ENCODE results near the gene TNFRSF9.
"Not testable (repeated sequence)": the region's sequence is repeated elsewhere in the genome, so short reads cannot be mapped to it uniquely, and the experiment has no call there.

Gene TNFRSF9

DNA sequence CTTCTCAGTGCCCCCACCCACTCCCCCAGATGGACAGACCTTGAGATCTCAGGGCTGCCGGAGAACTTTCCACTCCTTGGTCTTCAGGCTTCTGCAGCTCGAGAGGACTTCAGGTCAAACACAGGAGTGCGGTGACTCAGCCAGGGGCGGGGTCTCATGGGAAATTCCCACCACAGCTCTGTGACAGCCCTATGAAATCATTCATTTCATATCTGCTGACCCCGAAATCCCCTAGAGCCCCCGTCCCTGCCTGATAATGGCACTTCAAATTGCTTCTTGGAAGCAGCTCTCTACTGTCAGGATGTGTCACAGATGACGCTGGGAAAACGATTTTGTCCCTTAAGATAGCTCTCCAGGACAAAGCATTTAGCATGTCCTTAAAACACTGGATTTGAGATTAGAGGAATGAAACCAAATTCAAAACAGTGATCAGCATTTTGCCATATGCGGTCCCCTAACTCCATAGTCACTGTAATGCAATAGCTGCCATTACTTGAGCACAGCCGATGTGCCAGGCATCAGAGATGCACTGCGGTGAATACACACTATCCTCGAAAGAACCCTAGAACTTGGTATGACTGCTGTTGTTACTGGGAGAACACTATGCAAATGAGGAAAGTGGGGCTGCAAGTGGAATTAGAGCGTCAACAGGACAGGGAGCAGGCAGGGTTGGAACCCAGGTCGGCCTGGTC, at the start of gene TNFRSF9:
Gene TNFRSF9, minus strand, starts transcription at position 95 of the 692 bp plus-strand sequence. CDS start 845 bp downstream, outside the sequence.
- DNase-seq: no peak

DNA sequence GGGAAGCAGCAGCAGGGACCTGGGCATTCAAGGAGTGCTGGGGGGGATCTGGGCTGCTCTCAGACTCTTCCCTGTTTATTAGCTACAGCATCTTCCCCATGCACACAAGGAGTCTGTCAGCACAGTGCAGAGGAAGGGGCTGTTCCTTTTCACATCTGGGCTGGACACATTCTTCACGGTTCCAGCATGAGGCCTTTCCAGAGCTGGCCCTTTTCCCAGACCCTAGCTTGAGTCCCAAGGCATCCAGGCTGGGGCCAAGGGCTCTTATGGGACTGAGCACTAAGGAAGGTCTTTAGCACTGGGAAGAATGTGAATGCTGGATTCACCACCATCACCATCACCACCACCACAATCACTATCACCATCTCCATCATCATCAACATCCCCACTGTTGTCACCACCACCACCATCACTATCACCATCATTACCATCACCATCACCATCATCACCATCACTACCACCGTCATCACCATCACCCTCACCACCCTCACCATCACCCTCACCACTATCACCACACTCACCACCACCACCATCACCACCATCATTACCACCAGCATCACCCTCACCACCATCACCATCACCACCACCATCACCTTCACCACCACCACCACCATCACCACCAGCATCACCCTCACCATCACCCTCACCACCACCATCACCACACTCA, 49.3 kb upstream of the TNFRSF9 start:
- DNase-seq: no peak

DNA sequence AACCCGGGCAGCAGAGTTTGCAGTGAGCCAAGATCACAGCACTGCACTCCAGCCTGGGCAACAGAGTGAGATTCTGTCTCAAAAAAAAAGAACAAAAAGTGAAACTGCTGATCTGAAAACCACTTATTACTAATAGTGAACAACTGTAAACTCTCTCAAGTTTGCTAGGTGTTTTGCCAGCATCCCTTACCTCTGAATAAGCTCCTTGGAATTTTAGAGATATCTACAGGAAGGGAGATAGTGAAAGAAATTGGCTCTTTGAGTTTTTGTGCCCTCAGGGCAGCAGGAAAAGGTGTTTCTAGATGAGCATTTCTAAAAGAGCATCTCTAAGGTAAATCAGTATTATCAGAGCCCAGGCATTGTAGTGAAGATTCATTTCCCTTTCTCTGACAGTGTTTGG, 47.9 kb upstream of the TNFRSF9 start:
- DNase-seq: no peak

DNA sequence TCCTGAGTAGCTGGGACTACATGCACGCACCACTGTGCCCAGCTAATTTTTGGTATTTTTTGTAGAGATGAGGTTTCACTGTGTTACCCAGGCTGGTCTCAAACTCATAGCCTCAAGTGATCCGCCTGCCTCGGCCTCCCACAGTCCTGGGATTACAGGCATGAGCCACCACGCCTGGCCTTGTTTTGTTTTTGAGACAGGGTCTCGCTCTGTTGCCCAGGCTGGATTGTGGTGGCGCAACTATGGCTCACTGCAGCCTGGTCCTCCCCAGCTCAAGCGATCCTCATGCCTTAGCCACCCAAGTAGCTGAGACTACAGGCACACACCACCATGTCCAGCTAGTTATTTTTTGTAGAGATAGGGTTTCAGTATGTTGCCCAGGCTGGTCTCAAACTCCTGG, 46.9 kb upstream of the TNFRSF9 start:
- no peak for DNase-seq

DNA sequence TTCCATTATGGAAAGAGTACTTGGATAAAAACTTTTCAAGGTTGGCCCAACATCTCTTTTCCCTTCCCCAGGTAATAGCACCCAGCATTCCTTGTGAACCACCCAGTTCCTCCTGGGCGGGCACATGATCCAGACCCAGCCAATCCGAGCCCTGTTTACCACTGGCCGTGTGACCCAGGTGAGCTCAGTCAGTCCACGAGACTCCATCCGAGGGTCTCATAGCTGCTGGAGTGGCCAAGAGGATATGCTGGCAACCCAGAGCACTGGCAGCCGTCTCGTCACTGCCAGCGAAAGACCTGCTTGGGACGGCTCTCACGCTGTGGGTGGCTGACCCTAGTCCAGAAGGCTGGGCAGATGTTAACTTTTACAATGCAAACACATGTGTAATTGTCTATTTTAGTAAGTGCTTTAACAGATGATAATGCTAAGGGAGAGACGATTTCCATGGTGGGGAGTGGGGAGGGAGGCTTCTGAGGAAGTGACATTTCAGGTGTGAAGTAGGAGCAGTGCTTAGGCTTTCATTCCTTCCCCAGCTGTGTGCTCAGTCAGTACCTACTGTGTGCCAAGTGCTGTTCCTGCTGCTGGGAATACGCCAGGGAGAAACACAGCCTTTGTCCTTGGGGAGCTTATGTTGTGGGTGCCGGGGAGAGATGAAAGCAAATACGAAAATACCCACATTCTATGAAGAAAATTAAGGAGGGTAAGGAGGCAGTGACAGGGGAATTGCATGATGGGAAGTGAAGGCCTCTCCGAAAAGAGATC, 45.4 kb upstream of the TNFRSF9 start:
- no peak for DNase-seq

DNA sequence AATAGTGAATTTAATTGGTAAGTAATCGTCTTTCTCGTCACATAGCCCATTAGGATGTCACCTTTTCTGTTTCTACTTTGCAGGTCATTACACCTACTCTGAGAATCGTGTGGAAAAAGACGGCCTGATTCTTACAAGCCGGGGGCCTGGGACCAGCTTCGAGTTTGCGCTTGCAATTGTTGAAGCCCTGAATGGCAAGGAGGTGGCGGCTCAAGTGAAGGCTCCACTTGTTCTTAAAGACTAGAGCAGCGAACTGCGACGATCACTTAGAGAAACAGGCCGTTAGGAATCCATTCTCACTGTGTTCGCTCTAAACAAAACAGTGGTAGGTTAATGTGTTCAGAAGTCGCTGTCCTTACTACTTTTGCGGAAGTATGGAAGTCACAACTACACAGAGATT, 44.2 kb upstream of the TNFRSF9 start:
- no peak for DNase-seq

DNA sequence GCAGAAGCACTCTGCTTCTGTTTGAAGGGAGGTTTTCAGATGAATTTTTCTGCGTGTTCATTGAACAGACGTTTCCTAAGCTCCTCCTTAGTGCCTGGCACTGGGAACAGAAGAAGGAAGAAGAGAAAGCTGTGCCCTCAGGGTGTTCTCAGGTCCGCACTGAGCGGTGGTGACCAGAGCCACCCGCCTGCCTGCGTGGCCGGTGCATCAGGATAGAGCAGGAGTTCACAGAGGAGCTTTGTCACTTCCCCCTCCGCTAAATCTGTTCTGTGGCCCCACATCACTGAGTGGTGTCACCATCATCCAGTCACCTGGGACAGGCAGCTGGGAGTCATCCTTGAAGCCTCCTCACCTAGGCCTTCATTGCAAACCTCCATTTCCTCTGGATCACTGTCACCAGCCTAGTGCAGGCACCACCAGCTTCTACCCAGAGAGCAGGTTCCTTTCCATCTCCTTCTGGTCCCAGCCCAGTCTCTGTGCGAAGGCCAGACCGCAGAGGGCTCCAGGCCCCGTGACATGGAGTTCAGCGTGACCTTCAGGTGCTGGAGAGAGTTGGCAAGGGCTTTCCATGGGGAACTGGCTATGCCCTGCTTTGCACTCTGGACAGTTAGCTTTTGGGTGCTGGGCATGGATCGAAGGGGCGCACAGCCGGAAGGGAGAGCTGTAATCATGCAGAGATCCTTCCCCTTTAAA, 42.6 kb upstream of the TNFRSF9 start:
- DNase-seq: no peak

DNA sequence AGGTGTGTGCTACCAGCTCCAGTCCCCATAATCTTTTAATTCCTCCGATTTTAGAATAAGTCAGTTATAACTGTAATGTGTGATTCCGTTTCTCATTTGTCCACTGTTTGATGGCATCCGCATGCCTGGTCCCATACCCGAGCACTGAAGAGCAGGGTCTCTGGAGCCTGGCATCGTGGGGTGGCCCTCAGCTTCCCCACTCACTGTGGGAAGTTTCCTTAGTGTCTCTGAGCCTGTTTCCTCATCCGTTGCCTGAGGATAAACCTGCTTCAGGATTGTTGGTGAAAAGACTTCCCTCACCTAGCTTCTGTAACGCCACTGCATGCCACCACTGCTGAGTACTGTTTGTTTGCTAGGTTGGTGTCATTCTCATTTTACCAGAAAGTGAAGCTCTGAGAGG, 40.3 kb upstream of the TNFRSF9 start:
- no peak for DNase-seq

DNA sequence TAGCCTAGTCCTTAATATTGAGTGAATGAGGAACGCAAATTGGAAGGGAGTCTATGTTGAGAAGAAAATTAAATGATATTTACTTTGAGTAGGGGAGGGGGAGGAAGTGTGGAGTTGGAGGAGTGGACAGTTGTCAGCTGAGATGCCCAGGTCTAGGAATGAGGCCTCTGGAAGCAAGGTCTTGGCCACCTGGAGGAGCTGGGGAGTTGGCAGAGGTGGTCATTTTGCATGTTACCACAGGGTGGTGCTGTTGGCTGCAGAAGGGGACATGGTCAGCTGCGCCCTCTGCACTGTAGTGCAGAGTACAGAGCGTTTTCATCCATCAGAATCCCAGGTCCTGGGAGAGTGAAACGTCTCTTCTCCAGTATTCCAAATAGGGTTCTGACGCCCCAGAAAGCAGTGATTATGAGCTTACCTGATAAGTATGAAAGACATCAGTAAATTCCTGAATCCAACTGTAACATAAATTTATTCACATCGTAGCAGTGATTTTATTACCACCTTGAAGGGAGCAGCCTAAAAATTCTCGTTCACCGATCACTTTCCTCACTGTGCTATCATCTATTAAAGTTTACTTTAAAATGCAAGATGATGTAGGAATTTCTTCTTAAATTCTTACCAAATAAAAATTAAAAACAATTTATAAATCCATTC, 34.7 kb upstream of the TNFRSF9 start:
- peak; percentile 2 for DNase-seq

DNA sequence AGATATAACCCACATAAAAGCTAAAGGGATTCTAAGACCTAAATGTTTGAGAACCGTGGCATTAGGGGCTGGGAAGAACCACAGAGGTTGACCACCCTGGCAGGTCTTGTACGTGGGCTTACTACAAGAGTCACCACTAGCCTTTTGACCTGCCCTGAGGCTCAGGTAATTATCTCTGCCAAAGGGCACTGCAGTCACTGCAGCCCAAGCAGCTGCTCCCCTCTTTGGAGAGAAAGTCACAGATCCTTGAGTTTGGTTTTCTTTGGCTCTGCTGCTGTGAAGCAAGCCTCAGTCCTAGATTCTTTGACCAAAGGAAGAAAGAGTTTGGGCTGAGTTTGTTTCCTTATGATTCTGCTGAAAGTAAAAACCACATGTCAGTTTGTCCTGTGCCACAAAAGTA, 32.4 kb upstream of the TNFRSF9 start:
- DNase-seq: no peak

DNA sequence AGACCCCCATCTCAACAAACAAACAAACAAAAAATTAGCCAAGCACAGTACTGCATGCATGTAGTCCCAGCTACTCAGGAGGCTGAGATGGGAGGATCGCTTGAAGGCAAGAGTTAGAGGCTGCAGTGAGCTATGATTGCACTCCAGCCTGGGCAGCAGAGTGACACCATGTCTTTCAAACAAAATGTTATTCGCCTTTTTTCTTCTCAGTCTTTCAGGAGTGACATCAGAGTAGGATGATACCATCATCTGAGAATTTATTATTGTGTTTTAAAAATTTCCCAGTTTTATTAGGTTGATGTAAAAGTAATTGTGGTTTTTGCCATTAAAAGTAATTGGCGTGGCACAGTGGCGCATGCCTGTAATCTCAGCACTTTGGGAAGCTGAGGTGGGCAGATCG, 31.6 kb upstream of the TNFRSF9 start:
- DNase-seq: no peak

DNA sequence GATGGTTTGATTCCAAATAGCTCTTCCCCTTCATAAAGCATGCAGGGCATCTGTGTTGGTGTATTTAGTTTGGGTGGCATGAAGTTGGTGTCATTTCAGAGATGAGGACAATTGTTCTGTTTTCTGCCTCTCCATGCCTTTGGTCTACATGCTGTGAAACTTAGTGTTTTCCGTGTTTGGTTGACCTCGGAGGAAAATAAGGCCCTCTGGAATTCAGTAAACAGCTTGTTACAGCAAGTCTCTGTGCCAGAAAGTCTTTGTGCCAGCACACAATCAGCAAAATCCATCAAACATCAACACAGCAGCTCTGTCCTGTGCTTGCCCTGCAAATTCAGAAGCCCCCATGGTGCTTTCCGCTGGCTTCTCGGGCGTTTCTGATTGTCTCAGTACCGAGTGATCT, 30.4 kb upstream of the TNFRSF9 start:
- DNase-seq: no peak

DNA sequence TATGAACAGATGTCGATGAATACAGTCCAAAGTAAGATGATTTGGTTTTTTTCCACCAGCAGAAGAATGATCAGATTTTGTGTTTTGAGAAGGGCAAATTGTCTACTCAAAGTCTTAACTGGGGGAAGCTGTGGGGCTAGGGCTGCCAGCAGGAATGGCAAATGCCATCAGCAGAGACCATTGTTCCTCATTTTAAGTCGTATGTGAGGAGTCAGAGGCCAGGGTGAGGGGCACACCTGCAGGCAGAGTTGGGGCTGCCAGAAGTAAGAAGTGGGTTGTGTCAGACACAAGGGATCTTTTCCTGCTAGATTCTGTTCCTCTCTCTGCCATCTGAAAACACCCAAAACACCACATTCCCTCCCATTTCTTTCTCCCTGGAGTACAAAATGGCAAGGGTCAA, 29.6 kb upstream of the TNFRSF9 start:
- peak; percentile 25 for DNase-seq

DNA sequence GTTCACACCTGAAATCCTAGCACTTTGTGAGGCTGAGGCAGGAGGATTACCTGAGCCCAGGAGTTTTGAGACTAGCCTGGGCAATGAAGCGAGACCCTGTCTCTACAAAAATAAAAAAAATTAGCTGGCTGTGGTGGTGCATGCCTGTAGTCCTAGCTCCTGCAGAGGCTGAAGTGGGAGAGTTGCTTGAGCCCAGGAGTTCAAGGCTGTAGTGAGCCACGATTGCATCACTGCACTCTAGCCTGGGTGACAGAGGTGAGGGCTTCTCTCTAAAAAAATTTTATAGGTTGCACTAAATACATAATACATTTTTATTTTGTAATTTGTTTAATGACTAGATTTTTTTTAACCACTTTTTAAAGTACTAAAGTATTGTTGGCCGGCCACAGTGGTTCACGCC, 27.0 kb upstream of the TNFRSF9 start:
- DNase-seq: no peak

DNA sequence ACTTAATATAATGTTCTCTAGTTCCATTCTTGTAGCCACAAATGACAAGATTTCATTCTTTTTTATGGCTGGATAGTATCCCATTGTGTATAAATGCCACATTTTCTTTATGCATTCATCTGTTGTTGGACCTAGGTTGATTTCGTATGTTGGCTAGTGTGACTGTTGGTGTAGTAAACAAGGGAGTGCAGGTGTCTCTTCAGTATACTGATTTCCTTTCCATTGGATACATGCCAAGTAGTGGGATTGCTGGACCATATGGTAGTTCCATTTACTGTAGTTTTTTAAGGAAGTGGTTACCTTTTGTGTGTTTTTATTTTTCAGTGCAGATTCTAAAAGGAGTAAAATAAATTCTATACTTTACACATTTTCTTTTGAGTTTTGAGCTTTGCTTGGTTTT, 26.6 kb upstream of the TNFRSF9 start:
- no peak for DNase-seq

DNA sequence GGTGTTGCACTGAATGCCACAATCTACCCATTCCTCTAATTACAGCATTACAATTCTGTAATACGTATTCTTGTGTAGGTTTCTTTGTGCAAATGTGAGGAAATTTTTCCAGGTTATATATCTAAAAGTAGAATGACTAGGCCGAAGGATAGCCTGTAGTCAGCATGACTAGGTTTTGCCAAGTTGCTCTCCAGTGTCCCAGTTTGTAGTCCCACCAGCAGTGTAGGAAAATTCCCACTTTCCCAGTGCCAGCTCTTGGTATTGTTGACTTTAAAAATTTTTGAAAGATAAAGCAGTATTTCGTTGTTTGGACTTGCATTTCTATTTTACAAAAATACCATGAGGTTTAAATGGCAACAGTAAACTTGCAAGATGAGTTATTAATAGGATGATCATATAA, 23.8 kb upstream of the TNFRSF9 start:
- no peak for DNase-seq

DNA sequence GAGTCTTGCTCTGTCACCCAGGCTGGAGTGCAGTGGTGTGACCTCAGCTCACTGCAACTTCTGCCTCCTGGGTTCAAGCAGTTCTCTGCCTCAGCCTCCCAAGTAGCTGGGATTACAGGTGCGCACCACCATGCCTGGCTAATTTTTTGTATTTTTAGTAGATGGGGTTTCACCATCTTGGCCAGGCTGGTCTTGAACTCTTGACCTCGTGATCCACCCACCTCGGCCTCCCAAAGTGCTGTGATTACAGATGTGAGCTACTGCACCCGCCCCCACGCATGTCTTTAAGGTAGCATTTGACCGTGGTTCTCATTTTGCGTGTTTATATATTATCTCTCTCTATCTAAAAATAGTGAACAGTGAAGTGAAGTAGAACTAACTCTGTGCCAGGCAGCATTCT, 23.2 kb upstream of the TNFRSF9 start:
- DNase-seq: not testable (repeated sequence)

DNA sequence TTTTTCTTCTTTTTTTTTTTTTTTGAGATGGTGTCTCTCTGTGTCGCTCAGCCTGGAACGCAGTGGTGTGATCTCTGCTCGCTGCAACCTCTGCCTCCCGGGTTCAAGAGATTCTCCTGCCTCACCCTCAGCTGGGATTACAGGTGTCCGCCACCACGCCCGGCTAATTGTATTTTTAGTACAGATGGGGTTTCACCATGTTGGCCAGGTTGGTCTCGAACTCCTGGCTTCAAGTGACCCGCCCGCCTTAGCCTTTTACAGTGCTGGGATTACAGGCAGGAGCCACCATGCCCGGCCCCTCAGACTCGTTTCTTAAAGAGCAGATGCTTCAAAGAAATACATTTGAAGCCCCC, 22.7 kb upstream of the TNFRSF9 start:
- not testable (repeated sequence) for DNase-seq

DNA sequence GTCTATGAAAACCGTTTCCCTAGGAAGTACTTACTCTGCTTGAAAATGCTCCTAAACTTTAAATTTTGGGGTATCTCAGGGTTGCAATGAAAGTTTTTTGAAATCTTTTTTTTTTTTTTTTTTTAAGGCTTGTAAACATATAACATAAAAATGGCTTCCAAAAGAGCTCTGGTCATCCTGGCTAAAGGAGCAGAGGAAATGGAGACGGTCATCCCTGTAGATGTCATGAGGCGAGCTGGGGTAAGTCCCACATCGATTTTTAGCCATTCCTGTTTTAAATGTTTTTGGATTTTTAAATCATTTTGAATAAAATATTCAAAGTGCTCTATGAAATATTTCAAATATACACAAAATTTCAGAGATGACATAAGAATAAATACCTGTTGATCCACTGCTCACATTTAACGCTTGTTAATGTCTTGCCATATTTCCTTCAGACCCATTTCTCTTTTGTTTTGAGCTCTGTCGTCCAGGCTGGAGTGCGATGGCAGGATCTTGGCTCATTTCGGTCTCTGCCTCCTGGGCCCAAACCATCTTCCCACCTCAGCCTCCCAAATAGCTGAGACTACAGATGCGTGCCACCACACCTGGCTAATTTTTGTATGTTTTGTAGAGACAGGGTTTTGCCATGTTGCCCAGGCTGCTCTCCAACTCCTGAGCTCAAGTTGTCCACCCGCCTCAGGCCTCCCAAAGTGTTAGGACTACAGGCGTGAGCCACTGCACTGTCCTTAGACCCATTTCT, 22.2 kb upstream of the TNFRSF9 start:
- no peak for DNase-seq

DNA sequence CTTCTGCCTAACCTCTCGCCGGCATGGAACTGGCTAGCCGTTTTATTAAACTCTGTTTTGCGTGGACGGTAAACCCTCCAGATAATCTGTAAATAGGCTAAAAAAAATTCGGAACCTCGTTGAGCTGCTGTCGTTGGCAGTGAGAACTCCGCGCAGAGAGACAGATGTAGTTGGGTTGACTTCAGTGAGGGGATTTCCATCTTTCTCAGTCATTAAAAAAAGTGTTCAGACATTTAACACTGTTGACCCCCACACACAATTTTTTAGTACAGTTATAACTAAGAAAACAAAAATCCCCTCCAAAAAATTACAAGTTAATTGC, 21.3 kb upstream of the TNFRSF9 start:
- DNase-seq: no peak

DNA sequence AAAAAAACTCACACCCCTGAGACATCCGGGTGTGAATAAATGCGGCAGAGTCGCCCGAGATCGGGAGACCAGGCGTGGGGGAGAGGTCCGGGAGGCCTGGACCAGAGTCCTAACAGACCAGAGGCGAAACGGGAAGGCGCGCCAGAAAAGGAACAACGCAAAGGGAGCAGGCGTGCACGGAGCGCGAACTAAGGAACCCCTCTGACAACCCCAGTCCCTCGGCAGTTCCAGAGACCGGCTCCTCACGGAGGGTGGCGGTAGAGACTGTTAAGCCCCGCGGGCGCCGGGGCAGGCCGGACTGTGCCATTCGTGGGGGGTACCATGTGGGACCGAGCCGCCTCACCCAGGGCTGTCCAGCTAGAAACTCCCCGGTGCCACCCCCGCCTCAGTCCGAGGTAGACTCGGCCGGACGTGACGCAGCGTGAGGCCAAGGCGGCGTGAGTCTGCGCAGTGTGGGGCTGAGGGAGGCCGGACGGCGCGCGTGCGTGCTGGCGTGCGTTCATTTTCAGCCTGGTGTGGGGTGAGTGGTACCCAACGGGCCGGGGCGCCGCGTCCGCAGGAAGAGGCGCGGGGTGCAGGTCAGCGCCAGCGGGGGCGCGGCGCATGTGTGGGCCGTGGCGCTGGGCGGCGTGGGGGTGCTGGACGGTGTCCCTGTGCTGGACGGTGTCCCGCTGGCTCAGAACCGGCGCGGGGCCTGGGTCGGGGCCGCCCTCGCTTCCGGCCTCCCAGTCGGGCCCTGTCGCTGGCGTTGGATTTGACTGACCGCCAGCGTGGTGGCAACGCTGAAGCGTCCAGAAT, 20.8 kb upstream of the TNFRSF9 start, which contains the start of gene PARK7:
Gene PARK7, plus strand, starts transcription at position 496 of the 798 bp plus-strand sequence. CDS start 1,075 bp downstream, outside the sequence.
- peak; percentile 96 for DNase-seq

DNA sequence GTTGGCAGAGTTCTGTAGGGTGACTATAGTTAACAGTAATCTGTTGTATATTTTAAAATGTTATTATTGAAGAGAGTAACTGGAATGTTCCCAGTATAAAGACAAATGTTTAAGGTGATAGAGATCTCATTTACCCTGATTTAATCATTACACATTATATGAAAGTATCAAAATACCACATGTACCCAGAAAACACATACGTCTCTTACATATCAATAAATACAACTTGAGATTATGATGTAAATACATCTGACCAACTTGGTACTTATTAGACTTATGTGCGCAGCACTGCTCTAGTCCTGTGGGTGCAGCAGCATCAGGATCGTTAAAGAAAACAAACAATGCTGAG, 20.2 kb upstream of the TNFRSF9 start:
- DNase-seq: no peak

Measured in GF-D8 (cell line).